ENCODE results near the gene P3R3URF. TPM values are rescaled to one million over a fixed set of nuclear protein-coding genes. Genes with fewer than 3 reads are reported as not detected.

P3R3URF gene
- polyA plus RNA-seq, 3 donors, result not detected

GRCh38 chr1:46166521-46167462, 9.5 kb downstream of the P3R3URF start:
- Histone ChIP-seq H3K4me1 (ENCODE audit: control insufficient read depth in 1 of 2, insufficient read depth in 2 of 2, low read length in 2 of 2) (peaks cover 8 to 13% of the 10 kb centered on the region in 2 donors), H4K20me1 (ENCODE audit: insufficient read depth, low read length) (no peaks in the 10 kb centered on the region), H2AFZ (ENCODE audit: insufficient read depth, low read depth, low read length, poor library complexity, severe bottlenecking) (peak overlapping the region; percentile 91), H3K9ac (ENCODE audit: insufficient read depth, low read length, poor library complexity, severe bottlenecking) (peak overlapping the region; percentile 56), H3K27ac (ENCODE audit: low read depth in 1 of 2, low read length in 2 of 2) (no peak overlapping the region), H3K36me3 (replicated peaks in 1 of 2; ENCODE audit: control insufficient read depth in 1 of 2, insufficient read depth in 2 of 2, low read length in 2 of 2) (no peaks in the 10 kb centered on the region), H3K4me2 (replicated peaks; ENCODE audit: extremely low read depth, low read length, poor library complexity, severe bottlenecking) (peak overlapping the region; percentile 84), H3K9me3 (replicated peaks in 1 of 2; ENCODE audit: control insufficient read depth in 1 of 2, insufficient read depth in 1 of 2, low read length in 2 of 2) (no peaks in the 10 kb centered on the region), H3K4me3 (replicated peaks in 1 of 3; ENCODE audit: low read depth in 2 of 3, low read length in 3 of 3) (peak overlapping the region; percentile 15 to 79 (median 33)), H3K79me2 (ENCODE audit: insufficient read depth, low read length) (no peaks in the 10 kb centered on the region), H3K27me3 (ENCODE audit: control insufficient read depth in 2 of 2, insufficient read depth in 2 of 2, low read length in 2 of 2) (peaks cover 7 to 26% of the 10 kb centered on the region in 2 donors)
- Mint-ChIP-seq H3K9me3 (peaks cover 0 to 5% (median 1%) of the 10 kb centered on the region in 7 donors), H3K4me3 (peak overlapping the region; percentile 87 to 97), H3K27me3 (ENCODE audit: low read depth in 3 of 3) (peaks cover 42 to 52% (median 42%) of the 10 kb centered on the region in 3 donors), H3K4me1 (peaks cover 18% of the 10 kb centered on the region), H3K36me3 (peaks cover 0 to 3% of the 10 kb centered on the region in 2 donors), H3K27ac (peak overlapping the region in 3 of 7 donors; percentile 32 to 69 (median 64))
- peak in 1 of 3 donors; percentile 9 for DNase-seq
- intact Hi-C loops (cut with micrococcal nuclease), result no loop called here
- WGBS (ENCODE audit: insufficient coverage), result 2% methylated on average over 45 of the region's 47 CpGs
- TF ChIP-seq, protein P1, sequence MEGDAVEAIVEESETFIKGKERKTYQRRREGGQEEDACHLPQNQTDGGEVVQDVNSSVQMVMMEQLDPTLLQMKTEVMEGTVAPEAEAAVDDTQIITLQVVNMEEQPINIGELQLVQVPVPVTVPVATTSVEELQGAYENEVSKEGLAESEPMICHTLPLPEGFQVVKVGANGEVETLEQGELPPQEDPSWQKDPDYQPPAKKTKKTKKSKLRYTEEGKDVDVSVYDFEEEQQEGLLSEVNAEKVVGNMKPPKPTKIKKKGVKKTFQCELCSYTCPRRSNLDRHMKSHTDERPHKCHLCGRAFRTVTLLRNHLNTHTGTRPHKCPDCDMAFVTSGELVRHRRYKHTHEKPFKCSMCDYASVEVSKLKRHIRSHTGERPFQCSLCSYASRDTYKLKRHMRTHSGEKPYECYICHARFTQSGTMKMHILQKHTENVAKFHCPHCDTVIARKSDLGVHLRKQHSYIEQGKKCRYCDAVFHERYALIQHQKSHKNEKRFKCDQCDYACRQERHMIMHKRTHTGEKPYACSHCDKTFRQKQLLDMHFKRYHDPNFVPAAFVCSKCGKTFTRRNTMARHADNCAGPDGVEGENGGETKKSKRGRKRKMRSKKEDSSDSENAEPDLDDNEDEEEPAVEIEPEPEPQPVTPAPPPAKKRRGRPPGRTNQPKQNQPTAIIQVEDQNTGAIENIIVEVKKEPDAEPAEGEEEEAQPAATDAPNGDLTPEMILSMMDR (IDR thresholded peaks at IDR 0.05), result no peak

GRCh38 chr1:46160212-46160611, 16.1 kb downstream of the P3R3URF start:
- no peak overlapping the region for H3K4me2 ChIP-seq (replicated peaks; ENCODE audit: extremely low read depth, low read length, poor library complexity, severe bottlenecking)
- no peak overlapping the region for H2AFZ ChIP-seq (ENCODE audit: insufficient read depth, low read depth, low read length, poor library complexity, severe bottlenecking)

More at GRCh38 chr1:46160212-46160611, 16.1 kb downstream of the P3R3URF start:
- no peak for DNase-seq
- Mint-ChIP-seq H3K27me3 (ENCODE audit: low read depth in 3 of 3) (peaks cover 3 to 8% (median 7%) of the 10 kb centered on the region in 3 donors), H3K27ac (no peak overlapping the region), H3K4me3 (no peak overlapping the region), H3K9me3 (peaks cover 0 to 2% (median 0%) of the 10 kb centered on the region in 7 donors), H3K4me1 (no peaks in the 10 kb centered on the region), H3K36me3 (no peaks in the 10 kb centered on the region)
- H3K9ac ChIP-seq (ENCODE audit: insufficient read depth, low read length, poor library complexity, severe bottlenecking), result no peak overlapping the region
- H3K4me1 ChIP-seq (ENCODE audit: control insufficient read depth in 1 of 2, insufficient read depth in 2 of 2, low read length in 2 of 2), result no peaks in the 10 kb centered on the region
- WGBS (ENCODE audit: insufficient coverage), result no CpG with 5 or more reads among the region's 1 CpG
- no peaks in the 10 kb centered on the region for H3K9me3 ChIP-seq (replicated peaks in 1 of 2; ENCODE audit: control insufficient read depth in 1 of 2, insufficient read depth in 1 of 2, low read length in 2 of 2)
- no peaks in the 10 kb centered on the region for H3K27me3 ChIP-seq (ENCODE audit: control insufficient read depth in 2 of 2, insufficient read depth in 2 of 2, low read length in 2 of 2)
- TF ChIP-seq, protein P1 (IDR thresholded peaks at IDR 0.05), result no peak
- H3K79me2 ChIP-seq (ENCODE audit: insufficient read depth, low read length), result no peaks in the 10 kb centered on the region
- H3K27ac ChIP-seq (ENCODE audit: low read depth in 1 of 2, low read length in 2 of 2), result no peak overlapping the region
- no peak overlapping the region for H3K4me3 ChIP-seq (replicated peaks in 1 of 3; ENCODE audit: low read depth in 2 of 3, low read length in 3 of 3)
- no peaks in the 10 kb centered on the region for H3K36me3 ChIP-seq (replicated peaks in 1 of 2; ENCODE audit: control insufficient read depth in 1 of 2, insufficient read depth in 2 of 2, low read length in 2 of 2)
- H4K20me1 ChIP-seq (ENCODE audit: insufficient read depth, low read length), result no peaks in the 10 kb centered on the region
- intact Hi-C loops (cut with micrococcal nuclease), result no loop called here
